ENCODE data around the gene TBC1D3I.
"Not testable (repeated sequence)": the region's sequence is repeated elsewhere in the genome, so short reads cannot be mapped to it uniquely, and the experiment has no call there.

TBC1D3I gene

GRCh38 chr17:36212966-36213365 is 51.4 kb downstream of the TBC1D3I start:
- no peak overlapping the region for H3K9ac ChIP-seq (ENCODE audit: low read depth, low read length)
- H3K36me3 ChIP-seq (ENCODE audit: insufficient read depth, low read length) = no peaks in the 10 kb centered on the region
- H3K9me3 ChIP-seq (ENCODE audit: control insufficient read depth, insufficient read depth, low read length) = no peaks in the 10 kb centered on the region
- H3K4me1 ChIP-seq (ENCODE audit: insufficient read depth, low read length) = no peaks in the 10 kb centered on the region

- H3K4me1 ChIP-seq (ENCODE audit: insufficient read depth, low read length) = no peaks in the 10 kb centered on the region
- H3K9me3 ChIP-seq (ENCODE audit: control insufficient read depth, insufficient read depth, low read length) = no peaks in the 10 kb centered on the region
- H3K9ac ChIP-seq (ENCODE audit: low read depth, low read length) = no peak overlapping the region
- no peaks in the 10 kb centered on the region for H3K36me3 ChIP-seq (ENCODE audit: insufficient read depth, low read length)
These were observed 52.1 kb downstream of the TBC1D3I start for GRCh38 chr17:36212272-36212605.

GRCh38 chr17:36211484-36212271 is 52.7 kb downstream of the TBC1D3I start:
- H3K9ac ChIP-seq (ENCODE audit: low read depth, low read length); H3K4me1 ChIP-seq (ENCODE audit: insufficient read depth, low read length); H3K36me3 ChIP-seq (ENCODE audit: insufficient read depth, low read length); H3K9me3 ChIP-seq (ENCODE audit: control insufficient read depth, insufficient read depth, low read length): not testable (repeated sequence)

GRCh38 chr17:36210439-36211211 is 53.7 kb downstream of the TBC1D3I start, which contains the start of gene CCL4L2:
TSS of gene CCL4L2 (plus strand) at chr17:36211063.
- H3K4me1 ChIP-seq (ENCODE audit: insufficient read depth, low read length); H3K36me3 ChIP-seq (ENCODE audit: insufficient read depth, low read length); H3K9me3 ChIP-seq (ENCODE audit: control insufficient read depth, insufficient read depth, low read length); H3K9ac ChIP-seq (ENCODE audit: low read depth, low read length): not testable (repeated sequence)

- H3K9ac ChIP-seq (ENCODE audit: low read depth, low read length) = no peak overlapping the region
These were observed 54.8 kb downstream of the TBC1D3I start for GRCh38 chr17:36209575-36209974.

GRCh38 chr17:36207383-36207782 is 57.0 kb downstream of the TBC1D3I start:
- H3K36me3 ChIP-seq (ENCODE audit: insufficient read depth, low read length); H3K9ac ChIP-seq (ENCODE audit: low read depth, low read length); H3K4me1 ChIP-seq (ENCODE audit: insufficient read depth, low read length); H3K9me3 ChIP-seq (ENCODE audit: control insufficient read depth, insufficient read depth, low read length): not testable (repeated sequence)

More at GRCh38 chr17:36209575-36209974, 54.8 kb downstream of the TBC1D3I start:
- no peaks in the 10 kb centered on the region for H3K36me3 ChIP-seq (ENCODE audit: insufficient read depth, low read length)
- no peaks in the 10 kb centered on the region for H3K4me1 ChIP-seq (ENCODE audit: insufficient read depth, low read length)
- H3K9me3 ChIP-seq (ENCODE audit: control insufficient read depth, insufficient read depth, low read length) = no peaks in the 10 kb centered on the region

GRCh38 chr17:36206486-36206821 is 57.9 kb downstream of the TBC1D3I start:
- not testable (repeated sequence) for H3K9ac ChIP-seq (ENCODE audit: low read depth, low read length); H3K4me1 ChIP-seq (ENCODE audit: insufficient read depth, low read length); H3K36me3 ChIP-seq (ENCODE audit: insufficient read depth, low read length); H3K9me3 ChIP-seq (ENCODE audit: control insufficient read depth, insufficient read depth, low read length)

- no peaks in the 10 kb centered on the region for H3K9me3 ChIP-seq (ENCODE audit: control insufficient read depth, insufficient read depth, low read length)
- H3K4me1 ChIP-seq (ENCODE audit: insufficient read depth, low read length) = peaks cover 3% of the 10 kb centered on the region; the same call in 1 of the 2 replicates
- H3K9ac ChIP-seq (ENCODE audit: low read depth, low read length) = no peak overlapping the region
- no peaks in the 10 kb centered on the region for H3K36me3 ChIP-seq (ENCODE audit: insufficient read depth, low read length)
These were observed 58.5 kb downstream of the TBC1D3I start for GRCh38 chr17:36205637-36206485.

GRCh38 chr17:36204724-36205500 is 59.5 kb downstream of the TBC1D3I start:
- H3K9me3 ChIP-seq (ENCODE audit: control insufficient read depth, insufficient read depth, low read length) = no peaks in the 10 kb centered on the region
- H3K4me1 ChIP-seq (ENCODE audit: insufficient read depth, low read length) = peaks cover 3% of the 10 kb centered on the region; the same call in 1 of the 2 replicates
- no peaks in the 10 kb centered on the region for H3K36me3 ChIP-seq (ENCODE audit: insufficient read depth, low read length)
- H3K9ac ChIP-seq (ENCODE audit: low read depth, low read length) = no peak overlapping the region

All from ES-I3 (cell line).